Smooth muscle cell (in vitro differentiated cells): ENCODE results near the gene CFAP47. TPM values are rescaled to one million over a fixed set of nuclear protein-coding genes. Genes with fewer than 3 reads are reported as not detected.

Experiments
- DNase-seq: peaks from one replicate; lab custom pipeline; 2025; ENCODE audit not compliant: unreplicated experiment; lab: John Stamatoyannopoulos, UW
- H2AFZ ChIP-seq: fragments of 200-600 bp; sonication (generic); 2 replicates; pipeline ENCODE4 v1.6.0; 2016; ENCODE audit warnings: antibody characterized with exemption, low read depth, mild to moderate bottlenecking
- H3F3A ChIP-seq: fragments of 200-600 bp; sonication (generic); 2 replicates; pipeline ENCODE4 v1.6.0; 2017; ENCODE audit warnings: antibody characterized with exemption, low read depth
- H3K27ac ChIP-seq: fragments of 200-600 bp; sonication (generic); 2 replicates; pipeline ENCODE4 v1.5.1; 2016; ENCODE audit warnings: low read depth, mild to moderate bottlenecking
- H3K27me3 ChIP-seq: fragments of 200-600 bp; sonication (generic); 2 replicates; pipeline ENCODE4 v1.6.1; 2016; ENCODE audit warnings: low read depth, mild to moderate bottlenecking
- H3K36me3 ChIP-seq: fragments of 200-600 bp; sonication (generic); 2 replicates; pipeline ENCODE4 v1.5.1; 2016; ENCODE audit warnings: low read depth
- H3K4me1 ChIP-seq: fragments of 200-600 bp; sonication (generic); 2 replicates; pipeline ENCODE4 v1.5.1; 2016; ENCODE audit warnings: low read depth
- H3K4me2 ChIP-seq: fragments of 200-600 bp; sonication (generic); 2 replicates; pipeline ENCODE4 v1.6.0; 2016; ENCODE audit warnings: mild to moderate bottlenecking
- H3K4me3 ChIP-seq: fragments of 200-600 bp; sonication (generic); 2 replicates; pipeline ENCODE4 v1.5.1; 2016; ENCODE audit warnings: mild to moderate bottlenecking
- H3K79me2 ChIP-seq: fragments of 200-600 bp; sonication (generic); 2 replicates; pipeline ENCODE4 v1.6.0; 2016; ENCODE audit warnings: low read depth, mild to moderate bottlenecking
- H3K9ac ChIP-seq: fragments of 200-600 bp; sonication (generic); 2 replicates; pipeline ENCODE4 v1.6.0; 2016; ENCODE audit warnings: low read depth
- H3K9me3 ChIP-seq: fragments of 200-600 bp; sonication (generic); replicated peaks from 2 replicates; pipeline ENCODE4 v1.5.1; 2016; ENCODE audit warnings: low read depth
- H4K20me1 ChIP-seq: fragments of 200-600 bp; sonication (generic); 2 replicates; pipeline ENCODE4 v1.6.0; 2016; ENCODE audit warnings: low read depth
- CTCF ChIP-seq: fragments of 200-600 bp; sonication (generic); IDR thresholded peaks from 2 replicates; pipeline ENCODE4 v1.5.1; 2017; ENCODE audit warnings: borderline replicate concordance, mild to moderate bottlenecking, antibody characterized with exemption; ENCODE audit not compliant: insufficient read depth, poor library complexity, severe bottlenecking
- WGBS: methylation state at CpG from one replicate; pipeline ENCODE4 v1.1.7; 2016; ENCODE audit warnings: low lambda C conversion rate; 5-methylcytosine and 5-hydroxymethylcytosine counted together
- polyA plus RNA-seq: library from polyadenylated mRNA; unstranded; fragments of >200 nt; fragmentation: Nextera tagmentation; extraction: Ambion mirVana; gene quantifications from 2 replicates; pipeline ENCODE4 v1.2.1, GENCODE V29; 2016
- total RNA-seq: library from RNA; depleted of rRNA; stranded (reverse); fragments of >200 nt; gene quantifications from 2 replicates; pipeline ENCODE4 v1.2.3, GENCODE V29; 2014

The CFAP47 gene
- total and polyA plus RNA-seq, 2 experiments from 2014 or later, result 0.04 to 0.22 TPM

GRCh38 chrX:36241397-36241796, 321.9 kb downstream of the CFAP47 start:
- H3K27ac ChIP-seq, result no peak overlapping the region
- H3K4me1 ChIP-seq, result no peaks in the 10 kb centered on the region
- H3K79me2 ChIP-seq, result no peaks in the 10 kb centered on the region
- WGBS, result 83% methylated on average over 1 of the region's 1 CpG
- TF ChIP-seq CTCF, result no peak
- no peaks in the 10 kb centered on the region for H3K9me3 ChIP-seq
- no peak overlapping the region for H2AFZ ChIP-seq
- DNase-seq, result no peak
- H3K36me3 ChIP-seq, result no peaks in the 10 kb centered on the region
- H3K4me2 ChIP-seq, result no peak overlapping the region
- H3F3A ChIP-seq, result no peaks in the 10 kb centered on the region
- H3K9ac ChIP-seq, result no peak overlapping the region
- H3K4me3 ChIP-seq, result no peak overlapping the region
- H4K20me1 ChIP-seq, result no peaks in the 10 kb centered on the region
- H3K27me3 ChIP-seq, result no peaks in the 10 kb centered on the region

GRCh38 chrX:36266155-36266554, 346.6 kb downstream of the CFAP47 start:
- Histone ChIP-seq H3K36me3 (no peaks in the 10 kb centered on the region), H3K4me1 (no peaks in the 10 kb centered on the region), H3K4me2 (no peak overlapping the region), H3K27ac (no peak overlapping the region), H3K9me3 (no peaks in the 10 kb centered on the region), H3K4me3 (no peak overlapping the region), H4K20me1 (no peaks in the 10 kb centered on the region), H2AFZ (no peak overlapping the region), H3K9ac (no peak overlapping the region), H3K27me3 (no peaks in the 10 kb centered on the region), H3F3A (no peaks in the 10 kb centered on the region), H3K79me2 (no peaks in the 10 kb centered on the region)
- 93% methylated on average over 5 of the region's 5 CpGs for WGBS
- no peak for DNase-seq
- TF ChIP-seq CTCF, result no peak

- 57% methylated on average over 1 of the region's 1 CpG for WGBS
- Histone ChIP-seq H3K4me3 (no peak overlapping the region), H3K27ac (no peak overlapping the region), H3F3A (no peaks in the 10 kb centered on the region), H4K20me1 (no peaks in the 10 kb centered on the region), H3K9ac (no peak overlapping the region), H3K27me3 (no peaks in the 10 kb centered on the region), H2AFZ (no peak overlapping the region), H3K36me3 (no peaks in the 10 kb centered on the region), H3K4me2 (no peak overlapping the region), H3K4me1 (no peaks in the 10 kb centered on the region), H3K79me2 (no peaks in the 10 kb centered on the region), H3K9me3 (no peaks in the 10 kb centered on the region)
- no peak for TF ChIP-seq CTCF
- no peak for DNase-seq
These were observed 390.6 kb downstream of the CFAP47 start for GRCh38 chrX:36310136-36310535.

- no peak overlapping the region for H3K4me3 ChIP-seq
- 54% methylated on average over 3 of the region's 3 CpGs for WGBS
- H3K4me2 ChIP-seq, result no peak overlapping the region
- H3K27me3 ChIP-seq, result no peaks in the 10 kb centered on the region
- DNase-seq, result no peak
- H3K9ac ChIP-seq, result no peak overlapping the region
- H3K9me3 ChIP-seq, result peaks cover 3% of the 10 kb centered on the region
- no peaks in the 10 kb centered on the region for H3F3A ChIP-seq
- no peaks in the 10 kb centered on the region for H3K36me3 ChIP-seq
- no peak overlapping the region for H2AFZ ChIP-seq
- no peak overlapping the region for H3K27ac ChIP-seq
- H3K4me1 ChIP-seq, result no peaks in the 10 kb centered on the region
- H3K79me2 ChIP-seq, result no peaks in the 10 kb centered on the region
- no peaks in the 10 kb centered on the region for H4K20me1 ChIP-seq
- no peak for TF ChIP-seq CTCF
These were observed 394.8 kb downstream of the CFAP47 start for GRCh38 chrX:36314303-36314702.
